ENCODE results near the gene ZNF423.
"Not testable (repeated sequence)": the region's sequence is repeated elsewhere in the genome, so short reads cannot be mapped to it uniquely, and the experiment has no call there.

DNA sequence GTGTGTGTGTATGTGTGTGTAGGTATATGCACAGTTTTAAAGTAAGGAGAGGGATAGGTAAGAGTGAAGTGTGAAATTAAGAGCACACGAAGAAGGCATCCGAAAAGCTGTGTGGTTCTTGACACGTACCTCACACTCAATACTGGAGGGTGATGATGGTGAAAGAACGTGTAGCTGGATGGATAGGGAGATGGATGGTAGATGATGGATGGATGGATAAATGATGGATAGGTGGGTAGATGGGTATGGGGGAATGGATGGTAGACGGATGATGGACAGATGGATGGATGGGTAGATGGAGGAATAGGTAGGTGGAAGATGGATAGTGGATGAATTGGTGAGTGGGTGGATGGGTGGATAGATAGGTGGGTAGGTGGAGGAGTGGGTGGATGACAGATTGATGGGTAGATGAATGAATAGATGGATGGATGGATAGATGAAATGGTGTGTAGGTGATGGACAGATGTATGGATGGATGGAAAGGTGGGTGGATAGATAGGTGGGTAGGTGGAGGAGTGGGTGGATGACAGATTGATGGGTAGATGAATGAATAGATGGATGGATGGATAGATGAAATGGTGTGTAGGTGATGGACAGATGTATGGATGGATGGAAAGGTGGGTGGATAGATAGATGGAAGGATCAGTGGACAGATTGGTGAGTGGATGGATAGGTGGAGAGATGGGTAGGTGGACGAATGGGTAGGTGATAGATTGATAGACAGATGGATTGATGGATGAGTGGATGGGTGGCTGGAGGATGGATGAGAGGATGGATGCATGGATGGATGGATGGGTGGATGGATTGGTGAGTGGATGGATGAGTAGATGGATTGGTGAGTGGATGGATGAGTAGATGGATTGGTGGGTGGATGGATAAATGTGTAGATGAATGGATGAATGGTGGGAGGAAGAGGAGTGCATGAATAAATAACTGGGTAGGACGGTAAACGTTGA, 349.6 kb downstream of the ZNF423 start:
- not testable (repeated sequence) for TF ChIP-seq POLR2A (IDR thresholded peaks at IDR 0.05)
- TF ChIP-seq, protein P1, sequence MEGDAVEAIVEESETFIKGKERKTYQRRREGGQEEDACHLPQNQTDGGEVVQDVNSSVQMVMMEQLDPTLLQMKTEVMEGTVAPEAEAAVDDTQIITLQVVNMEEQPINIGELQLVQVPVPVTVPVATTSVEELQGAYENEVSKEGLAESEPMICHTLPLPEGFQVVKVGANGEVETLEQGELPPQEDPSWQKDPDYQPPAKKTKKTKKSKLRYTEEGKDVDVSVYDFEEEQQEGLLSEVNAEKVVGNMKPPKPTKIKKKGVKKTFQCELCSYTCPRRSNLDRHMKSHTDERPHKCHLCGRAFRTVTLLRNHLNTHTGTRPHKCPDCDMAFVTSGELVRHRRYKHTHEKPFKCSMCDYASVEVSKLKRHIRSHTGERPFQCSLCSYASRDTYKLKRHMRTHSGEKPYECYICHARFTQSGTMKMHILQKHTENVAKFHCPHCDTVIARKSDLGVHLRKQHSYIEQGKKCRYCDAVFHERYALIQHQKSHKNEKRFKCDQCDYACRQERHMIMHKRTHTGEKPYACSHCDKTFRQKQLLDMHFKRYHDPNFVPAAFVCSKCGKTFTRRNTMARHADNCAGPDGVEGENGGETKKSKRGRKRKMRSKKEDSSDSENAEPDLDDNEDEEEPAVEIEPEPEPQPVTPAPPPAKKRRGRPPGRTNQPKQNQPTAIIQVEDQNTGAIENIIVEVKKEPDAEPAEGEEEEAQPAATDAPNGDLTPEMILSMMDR (IDR thresholded peaks at IDR 0.05) = not testable (repeated sequence)
